GM19043 (cell line): Measurements from ENCODE around the gene PLBD2.

Source experiments
- ATAC-seq: cut with Tn5 transposase; IDR thresholded peaks from one replicate; pipeline ENCODE4 v1.9.1; 2021; ENCODE audit warnings: low read depth; ENCODE audit not compliant: unreplicated experiment

Gene PLBD2, protein sequence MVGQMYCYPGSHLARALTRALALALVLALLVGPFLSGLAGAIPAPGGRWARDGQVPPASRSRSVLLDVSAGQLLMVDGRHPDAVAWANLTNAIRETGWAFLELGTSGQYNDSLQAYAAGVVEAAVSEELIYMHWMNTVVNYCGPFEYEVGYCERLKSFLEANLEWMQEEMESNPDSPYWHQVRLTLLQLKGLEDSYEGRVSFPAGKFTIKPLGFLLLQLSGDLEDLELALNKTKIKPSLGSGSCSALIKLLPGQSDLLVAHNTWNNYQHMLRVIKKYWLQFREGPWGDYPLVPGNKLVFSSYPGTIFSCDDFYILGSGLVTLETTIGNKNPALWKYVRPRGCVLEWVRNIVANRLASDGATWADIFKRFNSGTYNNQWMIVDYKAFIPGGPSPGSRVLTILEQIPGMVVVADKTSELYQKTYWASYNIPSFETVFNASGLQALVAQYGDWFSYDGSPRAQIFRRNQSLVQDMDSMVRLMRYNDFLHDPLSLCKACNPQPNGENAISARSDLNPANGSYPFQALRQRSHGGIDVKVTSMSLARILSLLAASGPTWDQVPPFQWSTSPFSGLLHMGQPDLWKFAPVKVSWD

DNA sequence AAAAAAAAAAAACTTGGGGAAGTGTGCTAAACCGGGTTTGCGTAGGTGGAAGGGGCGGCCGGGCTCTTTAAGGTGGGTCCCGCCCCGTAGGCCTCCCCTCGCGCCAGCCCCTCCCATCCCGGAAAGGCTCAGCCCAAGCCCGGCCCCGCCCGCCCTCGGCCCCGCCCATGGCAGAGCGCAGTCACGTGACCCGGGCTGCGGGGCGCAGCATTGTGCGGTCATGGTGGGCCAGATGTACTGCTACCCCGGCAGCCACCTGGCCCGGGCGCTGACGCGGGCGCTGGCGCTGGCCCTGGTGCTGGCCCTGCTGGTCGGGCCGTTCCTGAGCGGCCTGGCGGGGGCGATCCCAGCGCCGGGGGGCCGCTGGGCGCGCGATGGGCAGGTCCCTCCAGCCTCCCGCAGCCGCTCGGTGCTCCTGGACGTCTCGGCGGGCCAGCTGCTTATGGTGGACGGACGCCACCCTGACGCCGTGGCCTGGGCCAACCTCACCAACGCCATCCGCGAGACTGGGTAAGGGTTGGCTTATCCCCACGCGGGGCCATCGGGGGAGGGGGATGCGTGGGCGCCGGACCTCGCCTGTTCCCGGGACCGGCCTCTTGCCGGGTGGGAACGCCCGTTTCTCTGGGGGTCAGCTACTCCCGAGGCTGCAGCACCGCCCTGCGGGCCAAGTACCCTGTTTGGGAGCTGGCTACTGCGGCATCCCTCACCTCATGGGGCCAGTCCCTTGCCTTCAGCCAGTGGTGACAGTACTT is at the start of gene PLBD2:
PLBD2 (plus strand) TSS at position 207 of the 752 bp plus-strand sequence; CDS start at position 221, 14 bp downstream.
- ATAC-seq: peak; percentile 82

DNA sequence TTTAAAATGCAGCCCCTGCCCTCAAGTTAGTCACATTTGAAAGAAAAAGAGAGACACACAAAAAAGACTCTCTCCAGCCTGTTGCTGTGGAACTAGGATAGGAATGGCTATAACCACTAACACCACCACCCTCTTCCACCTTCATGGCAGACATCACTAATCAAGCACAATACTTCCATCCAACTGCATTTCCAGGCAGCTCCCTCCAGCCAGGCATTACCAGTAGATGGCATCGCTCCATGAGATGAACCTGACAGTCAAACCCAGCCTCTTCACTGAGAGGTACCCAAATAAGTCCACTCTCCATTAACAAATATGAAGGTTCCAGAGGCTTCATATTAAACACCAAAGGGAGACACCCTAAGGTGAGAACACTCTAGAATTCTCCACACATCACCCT is 47.9 kb upstream of the PLBD2 start:
- no peak for ATAC-seq

DNA sequence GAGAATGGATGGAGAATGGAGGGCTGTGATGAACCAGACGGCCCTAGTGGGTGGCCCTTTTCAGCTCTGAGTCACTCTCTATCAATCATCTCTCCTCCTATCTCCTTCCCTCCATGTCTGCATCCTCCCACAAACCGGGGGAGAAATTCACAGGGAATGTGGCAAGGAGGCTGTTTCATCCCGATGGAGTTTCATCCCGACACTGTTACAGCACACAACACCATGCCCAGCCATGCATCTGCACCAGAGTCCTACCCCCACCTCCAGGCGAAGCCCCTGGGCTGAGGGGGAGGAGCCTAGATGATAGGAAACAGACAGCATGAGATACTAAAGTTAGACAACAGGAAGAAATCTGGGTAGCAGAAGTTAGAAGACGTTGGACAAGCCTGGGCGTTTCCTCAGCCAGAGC is 44.3 kb upstream of the PLBD2 start:
- no peak for ATAC-seq

DNA sequence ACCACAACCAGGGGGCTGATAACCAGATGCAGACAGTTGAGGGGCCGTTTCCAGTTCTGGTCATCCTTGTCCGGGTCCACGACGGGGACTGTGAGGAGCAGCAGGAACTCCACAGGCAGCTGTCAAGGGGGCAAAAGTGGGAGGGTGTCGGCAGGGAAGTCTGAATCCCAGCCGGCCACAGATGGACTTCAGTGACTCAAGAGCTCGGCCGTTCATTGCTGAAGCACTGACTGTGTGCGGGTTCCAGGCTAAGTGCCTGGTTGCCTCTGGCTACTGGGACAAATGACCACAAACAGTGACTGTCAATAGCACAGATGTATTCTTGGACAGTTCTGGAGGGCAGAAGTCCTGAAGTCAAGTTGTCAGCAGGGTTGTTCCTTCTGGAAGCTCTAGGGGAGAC is 43.0 kb upstream of the PLBD2 start:
- no peak for ATAC-seq

DNA sequence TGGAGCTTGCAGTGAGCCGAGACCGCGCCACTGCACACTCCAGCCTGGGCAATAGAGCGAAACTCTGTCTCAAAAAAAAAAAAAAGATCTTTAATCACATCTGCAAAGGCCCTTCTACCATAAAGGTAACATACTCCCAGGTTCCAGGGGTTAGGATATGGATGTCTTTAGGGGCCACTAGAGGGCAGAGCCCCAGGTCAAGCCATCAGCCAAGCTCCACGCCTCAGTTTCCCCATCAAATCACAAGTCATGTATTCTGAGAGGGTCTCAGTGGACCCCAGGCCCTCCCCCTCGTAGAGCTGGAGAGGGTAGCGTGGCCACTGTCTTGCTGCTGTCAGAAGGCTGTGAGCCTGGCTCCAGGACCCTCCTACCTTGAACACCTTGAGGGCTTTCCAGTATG is 42.2 kb upstream of the PLBD2 start:
- no peak for ATAC-seq

DNA sequence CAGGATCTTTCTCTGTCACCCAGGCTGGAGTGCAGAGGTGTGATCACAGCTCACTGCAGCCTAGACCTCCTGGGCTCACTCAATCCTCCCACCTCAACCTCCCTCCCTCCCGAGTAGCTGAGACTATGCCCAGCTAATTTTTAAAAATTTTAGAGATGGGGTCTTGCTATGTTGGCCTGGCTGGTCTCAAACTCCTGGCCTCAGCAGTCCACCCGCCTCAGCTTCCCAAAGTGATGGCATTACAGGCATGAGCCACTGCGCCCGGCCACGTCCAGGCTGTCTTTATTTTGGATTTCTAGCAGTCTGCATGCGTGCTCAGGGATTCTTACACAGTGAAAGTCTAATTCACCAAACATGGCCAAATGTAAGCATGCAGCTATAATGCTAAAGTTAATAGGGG is 41.3 kb upstream of the PLBD2 start:
- no peak for ATAC-seq

DNA sequence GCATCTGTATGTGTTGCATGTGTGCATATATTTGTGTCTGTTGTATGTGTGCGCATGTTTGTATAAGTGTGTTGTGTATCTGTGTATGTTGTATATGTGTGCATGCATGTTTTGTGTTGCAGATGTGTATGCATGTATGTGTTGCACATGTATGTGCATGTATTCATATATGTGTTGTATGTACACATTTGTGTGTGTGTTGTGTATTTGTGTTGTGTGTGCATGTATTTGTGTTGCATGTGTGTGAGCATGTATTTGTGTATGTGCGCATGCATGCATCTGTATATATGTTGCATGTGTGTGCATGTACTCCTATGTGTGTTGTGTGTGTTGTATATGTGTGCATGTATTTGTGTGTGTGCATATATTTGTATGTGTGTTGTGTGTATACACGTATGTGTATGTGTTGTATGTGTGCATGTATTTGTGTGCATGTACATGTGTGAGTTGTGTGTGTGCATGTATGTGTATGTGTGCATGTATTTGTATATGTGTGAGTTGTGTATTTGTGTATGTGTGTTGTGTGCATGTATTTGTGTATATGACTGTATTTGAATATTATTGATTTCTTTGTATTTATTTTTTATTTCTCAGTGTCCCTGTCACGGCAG is 40.2 kb upstream of the PLBD2 start:
- no peak for ATAC-seq

DNA sequence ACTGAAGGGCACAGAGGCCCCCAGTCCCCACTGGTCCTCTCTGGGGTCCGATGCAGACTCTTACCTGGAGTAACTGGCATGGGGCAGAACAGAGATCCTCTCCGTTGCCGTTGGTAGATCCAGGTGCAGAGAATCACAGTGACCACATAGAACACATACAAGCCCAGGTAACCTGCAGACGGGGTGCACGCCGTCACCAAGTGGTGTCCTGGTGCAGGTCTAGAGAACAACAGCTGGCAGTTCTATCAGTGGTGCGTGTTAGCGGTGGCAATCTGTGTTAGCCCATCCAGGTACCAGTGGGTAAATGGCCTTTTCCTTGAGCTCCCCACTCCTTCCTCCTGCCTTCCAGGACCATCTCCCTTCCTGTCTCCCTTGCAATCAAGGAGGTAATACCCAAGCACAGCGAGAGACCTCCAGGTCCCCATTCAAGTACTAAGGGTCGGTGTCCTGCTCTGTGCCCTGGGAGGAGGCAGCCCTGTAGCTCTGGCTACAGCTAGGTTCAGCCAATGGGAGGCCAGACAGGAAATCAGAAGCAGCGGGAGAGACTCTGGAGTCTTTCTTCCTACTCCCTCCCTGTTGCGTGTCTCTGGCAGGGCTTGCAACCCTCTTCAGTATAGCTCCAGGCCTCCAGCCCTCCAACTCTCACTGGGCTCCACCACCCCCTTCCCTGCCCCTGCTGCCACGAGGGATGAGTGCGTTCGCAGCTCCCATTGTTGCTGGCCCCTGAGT is 39.3 kb upstream of the PLBD2 start:
- no peak for ATAC-seq

DNA sequence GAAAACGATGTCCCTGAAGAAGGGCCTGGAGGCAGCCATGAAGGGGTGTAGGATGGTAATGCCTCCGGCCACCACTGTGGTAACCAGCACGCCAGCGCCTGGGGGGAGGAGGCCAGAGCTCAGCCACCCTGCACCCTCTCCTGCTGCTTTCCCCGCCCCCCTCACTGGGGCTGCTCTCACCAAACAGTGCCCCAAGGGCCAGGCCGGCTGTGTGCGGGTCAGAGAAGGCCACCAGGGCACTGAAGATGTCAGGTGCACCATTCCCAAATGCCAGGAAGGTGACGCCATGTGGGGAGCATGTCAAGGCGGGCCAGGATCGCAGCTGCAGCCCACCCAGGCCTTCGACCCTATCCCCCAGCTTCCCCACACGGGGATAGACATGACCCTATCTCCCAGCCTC is 38.0 kb upstream of the PLBD2 start:
- ATAC-seq: no peak

DNA sequence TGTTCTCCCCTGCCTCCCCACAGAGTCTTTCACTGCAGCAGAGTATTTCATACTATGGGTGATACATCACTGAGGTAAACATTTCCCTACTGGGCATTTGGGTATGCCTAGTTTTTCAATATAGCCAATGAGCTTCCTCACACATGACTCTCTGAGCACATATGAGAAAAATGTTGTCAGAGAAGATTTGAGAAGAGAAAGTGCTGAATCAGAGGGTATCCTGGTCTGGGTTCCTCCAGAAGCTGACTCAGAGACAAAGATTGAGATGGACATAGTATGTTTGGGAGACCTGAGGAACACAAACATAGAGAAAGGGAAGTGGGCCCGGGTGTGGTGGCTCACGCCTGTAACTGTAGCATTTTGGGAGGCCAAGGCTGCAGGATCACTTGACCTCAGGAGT is 36.0 kb upstream of the PLBD2 start:
- no peak for ATAC-seq

DNA sequence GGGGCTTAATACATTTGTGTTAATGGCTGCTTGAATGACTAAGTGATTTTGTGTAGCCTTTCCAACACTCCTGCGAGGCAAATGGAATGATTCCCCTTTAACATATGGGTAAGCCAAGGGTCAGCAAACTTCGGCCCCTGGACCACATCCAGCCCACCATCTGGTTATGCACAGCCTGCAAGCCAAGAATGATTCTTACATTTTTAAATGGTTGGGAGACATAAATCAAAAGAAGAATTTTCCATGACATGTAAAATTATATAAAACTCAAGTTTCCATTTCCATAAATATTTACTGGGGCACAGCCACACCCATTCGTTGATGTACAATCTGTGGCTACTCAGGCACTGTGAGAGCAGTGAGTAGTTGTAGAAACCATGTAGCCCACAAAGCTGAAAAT is 32.5 kb upstream of the PLBD2 start:
- no peak for ATAC-seq

DNA sequence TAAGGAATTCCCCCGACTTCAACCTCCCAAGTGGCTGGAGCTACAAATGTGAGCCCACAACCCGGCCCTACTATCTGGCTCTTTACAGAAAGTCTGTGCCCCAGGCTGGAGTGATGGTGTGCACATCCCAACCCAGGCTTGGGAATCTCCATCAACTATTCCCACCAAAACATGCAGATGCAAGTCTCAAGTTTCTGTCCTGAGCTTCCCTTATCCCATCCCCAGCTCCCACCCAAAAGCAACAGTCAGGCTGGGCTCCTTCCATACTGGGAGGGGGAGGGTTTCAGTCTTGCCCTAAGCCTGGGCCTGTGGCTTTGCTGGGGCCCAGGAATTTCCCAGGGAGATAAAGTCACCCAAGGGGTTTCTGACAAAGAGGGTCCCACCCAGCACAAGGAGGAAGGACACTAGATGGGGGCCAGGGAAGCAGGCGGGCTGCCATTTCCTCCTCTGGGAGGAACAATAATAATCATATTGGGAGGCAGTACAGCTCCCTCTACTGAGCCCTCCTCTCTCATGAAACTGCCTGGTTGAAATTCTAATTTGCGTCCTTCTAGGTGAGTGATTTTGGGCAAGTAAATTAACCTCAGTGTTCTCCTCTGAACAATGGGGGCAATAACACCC is 31.5 kb upstream of the PLBD2 start:
- no peak for ATAC-seq

DNA sequence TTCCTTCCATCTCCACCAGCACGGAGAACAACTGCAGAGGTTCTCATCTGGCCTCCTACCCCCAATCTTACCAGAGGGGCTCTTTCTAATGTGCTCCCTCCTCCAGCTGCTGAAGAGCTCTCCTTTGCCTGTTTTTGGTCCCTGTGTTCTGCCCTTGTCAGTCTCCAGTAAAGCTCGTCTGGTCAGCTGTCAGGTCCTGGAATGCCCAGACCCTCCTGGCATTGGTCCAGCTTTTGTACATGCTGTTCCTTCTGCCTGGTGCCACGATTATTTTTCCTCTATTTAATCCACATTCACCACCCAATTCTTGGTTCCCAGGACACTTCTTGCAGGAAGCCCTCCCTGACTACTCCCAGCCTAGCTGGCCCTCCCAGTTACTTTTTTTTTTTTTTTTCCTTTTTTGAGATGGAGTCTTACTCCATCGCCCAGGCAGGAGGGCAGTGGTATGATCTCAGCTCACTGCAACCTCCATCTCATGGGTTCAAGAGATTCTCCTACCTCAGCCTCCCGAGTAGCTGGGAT is 30.0 kb upstream of the PLBD2 start:
- ATAC-seq: no peak

DNA sequence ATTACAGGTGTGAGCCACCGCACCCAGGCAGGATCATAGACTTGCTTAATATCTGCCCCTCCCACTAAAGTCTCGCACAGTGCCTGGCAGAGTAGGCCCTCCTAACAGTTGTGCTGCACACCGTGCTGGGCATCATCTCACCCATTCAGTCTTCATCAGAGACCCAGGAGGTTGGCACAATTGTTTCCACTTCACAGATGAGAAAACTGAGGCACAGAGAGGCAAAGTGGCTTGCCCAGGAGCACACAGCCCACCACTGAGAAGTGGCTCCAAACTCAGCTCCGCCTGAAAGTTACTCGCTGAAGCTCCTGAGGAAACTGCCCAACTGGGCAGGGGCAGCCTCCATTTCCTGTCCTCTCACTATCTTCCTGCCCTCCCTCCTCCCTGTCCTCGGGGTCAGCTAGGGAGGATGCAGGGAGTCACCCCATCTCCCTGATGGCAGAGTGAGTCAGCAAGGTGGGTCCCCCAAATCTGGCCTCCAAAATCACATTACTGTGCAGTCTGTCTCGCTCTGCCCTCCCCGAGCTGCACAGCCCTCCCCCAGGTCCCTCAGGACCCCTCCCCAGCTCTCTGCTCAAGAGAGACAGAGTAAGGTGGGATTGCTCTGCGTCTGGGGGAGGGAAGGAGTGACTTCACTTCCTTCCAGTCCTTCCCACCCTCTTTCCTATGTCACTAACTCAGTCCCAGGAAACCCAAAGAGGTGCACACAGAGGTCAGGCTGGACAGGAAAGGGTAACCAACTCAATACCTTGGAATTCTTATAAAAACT is 29.2 kb upstream of the PLBD2 start:
- no peak for ATAC-seq

DNA sequence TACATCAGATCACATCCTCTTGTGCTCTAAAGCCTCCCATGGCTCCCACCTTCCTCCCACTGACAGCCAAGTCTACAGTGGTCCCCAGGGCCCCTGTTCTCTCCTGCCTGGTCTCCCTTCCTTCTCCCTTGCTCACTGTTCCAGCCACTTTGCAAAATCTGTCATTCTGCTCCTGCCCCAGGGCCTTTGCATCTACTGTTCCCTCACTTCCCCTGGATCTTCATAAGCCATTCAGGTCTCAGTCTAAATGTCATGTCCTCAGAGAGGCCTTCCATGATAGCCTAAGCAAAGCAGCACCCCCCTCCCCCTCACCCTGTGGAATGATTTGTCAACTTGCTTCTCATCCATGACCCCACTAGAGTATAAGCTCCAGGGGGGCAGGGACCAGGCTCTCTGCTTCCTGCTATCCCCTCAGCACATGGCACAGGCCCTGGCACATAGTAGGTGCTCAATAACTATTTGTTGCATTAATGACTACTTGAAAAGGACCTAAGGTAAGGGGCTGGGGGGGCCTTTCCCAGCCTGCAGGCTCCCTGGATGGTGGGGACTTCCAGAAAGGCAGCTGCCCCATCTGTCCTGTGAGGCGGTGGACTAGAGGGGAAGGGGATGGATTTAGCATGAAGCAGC is 28.5 kb upstream of the PLBD2 start:
- no peak for ATAC-seq

DNA sequence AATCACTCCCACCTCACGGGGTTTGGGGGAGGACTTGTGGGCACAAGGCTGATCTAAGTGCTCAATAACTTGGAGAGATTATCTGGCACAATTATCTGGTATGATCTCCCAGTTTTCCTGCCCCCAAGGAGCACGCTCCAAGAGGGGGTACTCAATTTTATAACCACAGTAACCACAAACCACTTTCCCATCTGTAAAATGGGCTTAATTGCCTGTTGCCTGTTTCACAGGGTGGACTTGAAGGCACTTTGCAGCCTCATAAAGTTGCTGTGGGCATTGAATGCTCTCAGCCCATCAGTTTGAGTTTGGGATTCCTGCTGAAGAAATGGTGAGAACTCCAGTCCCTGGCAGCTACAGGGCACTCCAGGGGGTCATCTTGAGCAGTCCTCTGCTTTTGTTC is 27.9 kb upstream of the PLBD2 start:
- ATAC-seq: no peak

DNA sequence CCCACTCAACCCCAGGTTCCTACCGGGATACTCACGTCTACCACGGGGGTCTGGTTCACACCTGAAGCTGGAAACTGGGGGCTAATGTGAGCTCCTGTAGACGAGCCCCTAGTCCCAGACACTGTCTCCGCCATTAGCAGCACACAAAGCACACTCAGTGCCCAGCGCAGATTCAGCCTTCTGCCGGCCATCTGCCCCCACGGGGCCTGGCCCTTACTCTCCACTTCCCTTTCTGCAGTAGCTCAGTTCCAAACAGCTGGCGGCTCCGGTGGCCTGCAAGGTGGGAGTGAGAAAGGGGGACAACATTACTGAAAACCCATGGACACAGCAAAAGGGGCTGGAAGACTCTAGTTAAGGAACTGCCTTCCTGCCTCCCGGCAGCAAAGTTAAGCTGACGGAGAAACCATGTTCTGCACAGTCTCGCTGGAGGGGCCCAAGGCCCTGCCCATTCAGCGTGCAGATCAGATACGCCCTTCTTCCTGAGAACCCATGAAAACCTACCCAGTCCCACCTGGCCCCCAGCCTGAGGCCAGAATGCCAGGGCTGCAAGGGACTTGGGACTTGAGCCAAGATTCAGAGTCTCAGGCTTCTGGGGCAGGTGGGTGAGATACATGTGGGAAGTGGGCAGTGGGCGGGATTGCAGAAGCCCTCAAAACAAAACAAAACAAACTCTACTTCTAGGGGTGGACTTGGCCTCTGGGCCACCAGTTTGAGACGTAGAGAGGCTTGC is 25.5 kb upstream of the PLBD2 start:
- no peak for ATAC-seq

DNA sequence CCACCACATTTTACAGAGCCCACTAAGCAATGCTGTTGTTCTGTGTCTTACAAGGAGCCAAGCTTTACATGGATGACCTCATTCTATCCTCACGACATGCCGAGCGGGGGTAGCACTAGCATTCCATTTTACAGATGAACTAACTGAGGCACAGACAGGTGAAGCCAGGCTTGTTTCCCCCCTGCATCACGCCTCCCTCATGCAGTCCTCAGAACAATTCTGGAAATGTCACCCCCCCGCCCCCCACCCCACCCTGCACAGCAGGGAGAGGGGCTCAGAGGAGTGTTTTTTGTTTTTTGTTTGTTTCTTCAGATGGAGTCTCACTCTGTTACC is 25.0 kb upstream of the PLBD2 start:
- no peak for ATAC-seq
